ENCODE data around the gene ATP1A4. TPM values are rescaled to one million over a fixed set of nuclear protein-coding genes. Genes with fewer than 3 reads are reported as not detected.

Gene ATP1A4
- not detected in 5 replicates for total RNA-seq (2022; extraction: Qiagen RNA extraction; ENCODE audit: low read depth)

DNA sequence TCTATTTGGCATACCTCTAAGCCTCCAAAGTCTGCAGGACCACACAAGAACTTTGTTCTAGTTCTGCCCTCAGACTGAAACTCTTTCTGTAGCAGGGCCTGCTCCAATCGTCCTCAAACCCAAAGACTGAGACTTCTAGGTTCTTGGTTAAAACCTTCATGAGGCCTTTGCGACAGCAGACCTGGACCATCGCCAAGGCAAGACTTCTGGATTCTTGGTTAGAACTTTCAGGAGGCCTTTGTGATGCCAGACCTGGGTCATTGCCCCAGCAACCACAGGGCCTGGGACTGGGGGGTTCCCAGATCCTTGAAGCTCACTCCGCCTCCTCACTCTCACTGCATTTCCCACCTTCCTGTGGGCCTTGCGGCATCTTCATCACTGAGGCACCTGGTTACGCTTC lies at the start of gene ATP1A4:
Gene ATP1A4, plus strand, starts transcription at position 301 of the 400 bp plus-strand sequence. CDS start 438 bp downstream, outside the sequence.

DNA sequence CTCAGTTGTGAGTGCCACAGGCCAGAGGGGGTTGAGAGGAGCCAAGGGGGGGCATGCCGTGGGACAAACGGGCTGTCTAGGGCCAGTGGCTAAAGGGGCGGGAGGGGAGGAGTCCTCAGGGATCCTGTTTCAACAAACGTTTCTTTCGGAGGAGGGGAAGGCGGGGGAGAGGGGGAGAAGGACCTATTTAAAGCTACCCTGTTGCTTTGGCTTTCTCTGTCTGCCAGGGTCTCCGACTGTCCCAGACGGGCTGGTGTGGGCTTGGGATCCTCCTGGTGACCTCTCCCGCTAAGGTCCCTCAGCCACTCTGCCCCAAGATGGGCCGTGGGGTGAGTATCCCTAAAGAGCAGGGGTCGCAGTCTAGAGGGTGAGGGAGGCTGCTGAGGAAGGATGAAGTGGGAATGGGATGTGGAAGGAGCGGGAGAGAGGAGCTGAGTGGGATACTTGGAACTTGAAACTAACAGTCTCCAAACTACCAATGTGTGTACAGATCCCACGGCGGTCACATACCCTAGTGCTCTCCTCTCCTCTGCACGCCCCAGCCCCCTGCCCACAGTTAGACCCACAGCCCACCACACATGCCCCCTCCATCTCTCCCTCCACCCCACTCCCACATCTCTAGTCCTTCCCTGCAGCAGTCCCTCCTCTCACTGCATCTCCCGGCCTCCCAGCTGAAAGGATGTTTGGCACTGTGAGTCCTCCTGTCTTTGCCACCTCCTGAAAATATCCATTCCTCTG lies 35.7 kb upstream of the ATP1A4 start, which contains the start of gene ATP1A2:
Gene ATP1A2, plus strand, starts transcription at position 215 of the 738 bp plus-strand sequence. Its CDS starts 103 bp downstream, at position 318.

DNA sequence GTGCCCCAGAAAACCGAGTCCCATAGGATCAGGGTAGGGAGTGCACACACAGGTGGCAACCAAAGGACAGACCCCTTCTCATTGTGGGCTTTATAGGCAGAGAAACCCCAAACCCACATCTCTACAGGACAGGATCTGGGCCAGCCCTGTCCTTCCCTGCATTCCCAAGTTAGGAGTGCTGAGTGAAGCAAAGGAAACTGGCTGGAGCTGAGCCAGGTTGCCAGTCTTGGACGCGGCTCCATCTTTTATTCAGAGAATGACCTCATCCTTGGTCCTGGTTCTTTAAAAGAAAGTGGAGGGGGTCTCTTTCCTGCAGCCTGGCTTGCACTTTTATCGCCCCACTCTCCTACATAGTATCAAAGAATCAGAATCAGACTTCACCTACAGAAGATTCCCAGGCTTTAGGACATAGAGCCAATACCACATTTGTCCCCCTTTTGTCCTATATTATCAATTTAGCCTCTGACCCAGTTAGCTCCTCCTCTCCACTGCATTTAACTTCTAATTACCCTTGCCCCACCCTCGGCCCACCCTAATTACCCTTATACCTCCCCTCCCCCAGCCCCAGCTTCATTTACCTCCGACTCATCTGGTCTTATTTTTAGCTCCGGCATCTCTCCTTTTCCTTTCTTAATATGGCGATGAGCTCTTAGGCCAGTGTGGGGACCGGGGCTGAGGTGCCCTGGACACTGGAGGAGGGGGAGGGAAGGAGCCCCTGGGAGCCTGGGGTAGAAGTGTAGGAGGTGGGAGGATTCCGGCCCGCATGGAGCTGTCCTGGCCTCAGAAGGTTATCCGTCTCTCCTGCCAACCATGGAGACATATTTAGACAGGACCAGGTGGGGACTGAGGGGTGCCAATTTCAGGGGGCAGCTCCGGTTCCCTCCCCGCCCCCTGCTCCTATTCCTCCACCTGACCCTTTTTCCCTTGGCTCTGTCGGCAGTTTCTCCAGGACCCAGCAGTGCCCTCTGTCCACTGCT lies 38.5 kb downstream of the ATP1A4 start, which contains the start of gene CASQ1:
Gene CASQ1, plus strand, starts transcription at position 927 of the 977 bp plus-strand sequence. CDS start 177 bp downstream, outside the sequence.

DNA sequence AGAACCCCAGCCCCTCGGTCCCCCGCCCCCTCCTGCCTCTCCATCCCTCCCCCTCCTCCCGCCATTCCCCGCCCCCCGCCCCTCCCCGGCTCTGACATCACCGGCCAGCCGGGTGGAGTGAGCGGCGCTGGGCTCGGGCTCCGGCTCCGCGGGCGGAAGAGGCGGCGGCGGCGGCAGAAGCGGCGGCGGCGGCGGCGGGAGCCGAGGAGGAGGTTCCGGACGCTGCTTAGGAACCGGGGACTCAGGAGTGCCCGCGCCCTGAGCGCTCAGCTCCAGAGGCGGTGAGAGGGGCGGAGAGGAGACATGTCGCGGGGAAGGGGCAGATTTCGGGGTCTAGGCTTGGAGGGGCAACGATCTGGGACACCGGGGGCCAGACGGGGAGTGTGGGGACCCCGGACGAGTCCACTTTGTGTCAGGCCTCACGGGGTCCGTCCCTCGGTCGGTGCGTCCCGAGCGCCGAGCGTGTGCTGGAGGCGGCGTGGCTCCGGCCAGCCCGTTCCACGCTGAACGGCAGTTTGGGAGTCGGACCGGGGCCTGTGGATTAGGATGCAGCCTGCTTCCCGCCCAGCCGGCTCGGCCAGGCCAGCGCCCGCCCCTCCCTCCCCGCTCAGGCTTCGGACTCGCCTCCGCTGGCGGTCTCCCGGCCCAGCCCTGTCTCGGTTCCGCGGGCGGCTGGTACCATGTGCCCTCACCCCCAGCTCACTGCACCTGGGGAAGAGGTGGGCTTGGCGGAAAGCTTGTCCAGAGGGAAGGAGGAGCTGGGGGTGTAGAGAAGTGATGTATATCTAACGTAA lies 54.0 kb downstream of the ATP1A4 start, which contains the start of gene PEA15:
Gene PEA15, plus strand, starts transcription at position 143 of the 794 bp plus-strand sequence. CDS start 6,161 bp downstream, outside the sequence.

Other genes starting within 250 kb of the ATP1A4 start
- gene TAGLN2, start 226.1 kb upstream of the ATP1A4 start, total RNA-seq (2022; extraction: Qiagen RNA extraction; ENCODE audit: low read depth): 993 to 1,093 TPM (median 1,041 TPM) in 5 replicates
- 0.12 to 0.33 TPM (median 0.29 TPM) in 5 replicates for gene IGSF9, start 206.0 kb upstream of the ATP1A4 start, total RNA-seq (2022; extraction: Qiagen RNA extraction; ENCODE audit: low read depth)
- 0.19 to 0.75 TPM (median 0.39 TPM) in 4 of 5 replicates, not detected in the other for gene SLAMF9, start 197.4 kb upstream of the ATP1A4 start, total RNA-seq (2022; extraction: Qiagen RNA extraction; ENCODE audit: low read depth)
- 3.0 to 5.1 TPM (median 4.9 TPM) in 5 replicates for gene PIGM, start 119.6 kb upstream of the ATP1A4 start, total RNA-seq (2022; extraction: Qiagen RNA extraction; ENCODE audit: low read depth)
- not detected in 5 replicates for gene KCNJ10, start 81.4 kb upstream of the ATP1A4 start, total RNA-seq (2022; extraction: Qiagen RNA extraction; ENCODE audit: low read depth)
- not detected in 5 replicates for gene KCNJ9, start 70.1 kb upstream of the ATP1A4 start, total RNA-seq (2022; extraction: Qiagen RNA extraction; ENCODE audit: low read depth)
- gene IGSF8, start 53.0 kb upstream of the ATP1A4 start, total RNA-seq (2022; extraction: Qiagen RNA extraction; ENCODE audit: low read depth): 3.7 to 10.6 TPM (median 9.2 TPM) in 5 replicates
- 0.12 to 0.14 TPM (median 0.13 TPM) in 3 of 5 replicates, not detected in the others for gene ATP1A2, start 35.8 kb upstream of the ATP1A4 start, total RNA-seq (2022; extraction: Qiagen RNA extraction; ENCODE audit: low read depth)
- not detected in 5 replicates for gene CASQ1, start 39.0 kb downstream of the ATP1A4 start, total RNA-seq (2022; extraction: Qiagen RNA extraction; ENCODE audit: low read depth)
- 180 to 206 TPM (median 191 TPM) in 5 replicates for gene PEA15, start 53.8 kb downstream of the ATP1A4 start, total RNA-seq (2022; extraction: Qiagen RNA extraction; ENCODE audit: low read depth)
- gene DCAF8, start 110.9 kb downstream of the ATP1A4 start, total RNA-seq (2022; extraction: Qiagen RNA extraction; ENCODE audit: low read depth): 42.4 to 57.7 TPM (median 47.0 TPM) in 5 replicates
- gene PEX19, start 133.5 kb downstream of the ATP1A4 start, total RNA-seq (2022; extraction: Qiagen RNA extraction; ENCODE audit: low read depth): 16.9 to 27.0 TPM (median 25.1 TPM) in 5 replicates
- gene COPA, start 191.6 kb downstream of the ATP1A4 start, total RNA-seq (2022; extraction: Qiagen RNA extraction; ENCODE audit: low read depth): 76.9 to 94.9 TPM (median 83.2 TPM) in 5 replicates
- gene NCSTN, start 191.8 kb downstream of the ATP1A4 start, total RNA-seq (2022; extraction: Qiagen RNA extraction; ENCODE audit: low read depth): 40.2 to 51.7 TPM (median 46.3 TPM) in 5 replicates
- 0.34 to 0.79 TPM (median 0.47 TPM) in 5 replicates for gene NHLH1, start 215.5 kb downstream of the ATP1A4 start, total RNA-seq (2022; extraction: Qiagen RNA extraction; ENCODE audit: low read depth)
- 0.50 to 1.2 TPM (median 0.91 TPM) in 5 replicates for gene VANGL2, start 249.0 kb downstream of the ATP1A4 start, total RNA-seq (2022; extraction: Qiagen RNA extraction; ENCODE audit: low read depth)

Data from A549 treated with ZK216348 at 1 μM for 4 hours (cell line).